HepG2 (cell line): ENCODE data around the gene GPS1. TPM values are rescaled to one million over a fixed set of nuclear protein-coding genes. Genes with fewer than 3 reads are reported as not detected.

Experiments
- ATF1 ChIP-seq: IDR thresholded peaks from 2 replicates; pipeline ENCODE4 v1.6.1; 2016; ENCODE audit warnings: mild to moderate bottlenecking, control low read depth
- CBX2 ChIP-seq, 2 experiments: fragments of 200-600 bp in 1 of 2; sonication (generic); formaldehyde crosslinking in 1 of 2; IDR thresholded peaks; 2 replicates each; pipeline versions ENCODE4 v1.7.0 to v1.8.1; 2018 to 2022; ENCODE audit warnings: low read depth in 2 of 2, low read length in 1 of 2, mild to moderate bottlenecking in 1 of 2, missing genetic modification reagents in 1 of 2
- ETV6 ChIP-seq: sonication (generic); formaldehyde crosslinking; conservative IDR thresholded peaks from 2 replicates; pipeline ENCODE4 v1.4.0; 2020; ENCODE audit warnings: missing genetic modification reagents
- IRF2 ChIP-seq: IDR thresholded peaks from 2 replicates; pipeline ENCODE4 v1.6.1; 2018; ENCODE audit warnings: missing genetic modification reagents, missing compliant biosample characterization
- ISL2 ChIP-seq: sonication (generic); formaldehyde crosslinking; IDR thresholded peaks from 2 replicates; pipeline ENCODE4 v1.5.0; 2020; ENCODE audit warnings: missing genetic modification reagents
- JUN ChIP-seq: sonication (generic); formaldehyde crosslinking; IDR thresholded peaks from 2 replicates; pipeline ENCODE4 v1.4.0; 2020; ENCODE audit warnings: mild to moderate bottlenecking, missing genetic modification reagents
- KAT2B ChIP-seq: fragments of 150-350 bp; IDR thresholded peaks from 2 replicates; pipeline ENCODE4 v1.6.1; 2014; ENCODE audit warnings: low read depth, low read length, borderline replicate concordance
- MTF1 ChIP-seq: sonication (generic); formaldehyde crosslinking; IDR thresholded peaks from 2 replicates; pipeline ENCODE4 v1.5.0; 2020; ENCODE audit warnings: missing genetic modification reagents
- MTF2 ChIP-seq: sonication (generic); formaldehyde crosslinking; IDR thresholded peaks from 2 replicates; pipeline ENCODE4 v1.5.0; 2020; ENCODE audit warnings: missing genetic modification reagents, borderline replicate concordance
- PHF8 ChIP-seq: sonication (generic); formaldehyde crosslinking; IDR thresholded peaks from 2 replicates; pipeline ENCODE4 v1.5.0; 2020; ENCODE audit warnings: missing genetic modification reagents
- PITX1 ChIP-seq: sonication (generic); formaldehyde crosslinking; IDR thresholded peaks from 2 replicates; pipeline ENCODE4 v1.5.1; 2020; ENCODE audit warnings: mild to moderate bottlenecking, missing genetic modification reagents
- POLR2AphosphoS2 ChIP-seq: IDR thresholded peaks from 2 replicates; pipeline ENCODE4 v1.6.1; 2011; ENCODE audit warnings: low read depth, low read length, improper control_type of control experiment
- RFX3 ChIP-seq: IDR thresholded peaks from 2 replicates; pipeline ENCODE4 v1.6.1; 2016; ENCODE audit warnings: missing biosample characterization, missing genetic modification reagents
- RORA ChIP-seq: sonication (generic); formaldehyde crosslinking; IDR thresholded peaks from 2 replicates; pipeline ENCODE4 v1.5.0; 2020; ENCODE audit warnings: mild to moderate bottlenecking, missing genetic modification reagents, moderate library complexity
- TP53 ChIP-seq: sonication (generic); formaldehyde crosslinking; conservative IDR thresholded peaks from 2 replicates; pipeline ENCODE4 v1.4.0; 2020; ENCODE audit warnings: missing genetic modification reagents
- ZBTB46 ChIP-seq: sonication (generic); formaldehyde crosslinking; IDR thresholded peaks from 2 replicates; pipeline ENCODE4 v1.4.0; 2020; ENCODE audit warnings: mild to moderate bottlenecking, missing genetic modification reagents, borderline replicate concordance
- ZFY ChIP-seq: sonication (generic); formaldehyde crosslinking; IDR thresholded peaks from 2 replicates; pipeline ENCODE4 v1.4.0; 2020; ENCODE audit warnings: missing genetic modification reagents
- ZHX1 ChIP-seq: sonication (generic); formaldehyde crosslinking; IDR thresholded peaks from 2 replicates; pipeline ENCODE4 v1.8.1; 2022; ENCODE audit warnings: low read depth, mild to moderate bottlenecking, missing genetic modification reagents
- ZNF431 ChIP-seq: sonication (generic); formaldehyde crosslinking; IDR thresholded peaks from 2 replicates; pipeline ENCODE4 v1.9.0; 2022; ENCODE audit warnings: missing genetic modification reagents, low read depth, mild to moderate bottlenecking, borderline replicate concordance
- ZNF766 ChIP-seq: sonication (generic); formaldehyde crosslinking; IDR thresholded peaks from 2 replicates; pipeline ENCODE4 v1.5.0; 2020; ENCODE audit warnings: missing genetic modification reagents, borderline replicate concordance
- ZNF790 ChIP-seq: sonication (generic); formaldehyde crosslinking; IDR thresholded peaks from 2 replicates; pipeline ENCODE4 v1.8.0; 2022; ENCODE audit warnings: missing genetic modification reagents, mild to moderate bottlenecking, borderline replicate concordance
- ZNF816 ChIP-seq: sonication (generic); formaldehyde crosslinking; IDR thresholded peaks from 2 replicates; pipeline ENCODE4 v1.8.0; 2022; ENCODE audit warnings: missing genetic modification reagents, mild to moderate bottlenecking, borderline replicate concordance
- polyA plus RNA-seq, 8 experiments: library from polyadenylated mRNA; depleted of rRNA in 3 of 8; stranded (reverse) in 7 of 8; unstranded in 1 of 8; fragments of >200 nt; fragmentation: Illumina TruSeq in 4 of 8; extraction: Trizol in 4 of 8; gene quantifications; 2 replicates each; pipeline versions ENCODE4 v1.2.1 to v1.2.3, GENCODE V29; 2011 to 2016; ENCODE audit warnings: low read depth in 4 of 8, missing spikeins in 1 of 8, mixed read lengths in 1 of 8; ENCODE audit not compliant: insufficient read depth in 1 of 8
- total RNA-seq, 5 experiments: library from RNA; depleted of rRNA; stranded (reverse); fragments of >200 nt; fragmentation: Illumina TruSeq; extraction: Trizol; gene quantifications; 2 replicates each; pipeline ENCODE4 v1.2.3, GENCODE V29; 2016; ENCODE audit warnings: low read depth in 1 of 5
- TF ChIP-seq, protein P1 (sequence below): sonication (generic); formaldehyde crosslinking; IDR thresholded peaks from 2 replicates; pipeline ENCODE4 v1.9.0; 2021; ENCODE audit warnings: missing genetic modification reagents, mild to moderate bottlenecking, borderline replicate concordance

GPS1 gene
- total and polyA plus RNA-seq, 2 of the 13 experiments (the other 11 are each of a cell fraction or from before 2014, with no cell fraction given) = 124 to 128 TPM

GRCh38 chr17:82003411-82004381, 48.0 kb upstream of the GPS1 start (continued):
- TF ChIP-seq POLR2AphosphoS2 (no peak), PHF8 (no peak; the same call in 1 of the 2 replicates), MTF2 (CRISPR knock-in tag) (no peak), ZNF816 (CRISPR knock-in tag) (no peak), ZFY (CRISPR knock-in tag) (peak; percentile 87), ZHX1 (CRISPR knock-in tag) (no peak; the same call in 1 of the 2 replicates), PITX1 (CRISPR knock-in tag) (0 out of 2 replicates have a peak, but pooled peaks have one; percentile 38), ZNF431 (CRISPR knock-in tag) (peak; percentile 80; the same call in 1 of the 2 replicates), KAT2B (no peak), ATF1 (CRISPR knock-in tag) (no peak), ZBTB46 (no peak; the same call in none of the 2 replicates), RFX3 (no peak), MTF1 (no peak), TP53 (CRISPR knock-in tag) (peak; percentile 65; the same call in 1 of the 2 replicates), ZNF766 (CRISPR knock-in tag) (peak; percentile 63; the same call in 1 of the 2 replicates), CBX2 (IDR thresholded peaks at IDR 0.05; ENCODE audit: low read depth, low read length) (no peak), CBX2 (CRISPR knock-in tag; IDR thresholded peaks at IDR 0.05; ENCODE audit: low read depth) (0 out of 2 replicates have a peak, but pooled peaks have one; percentile 42), ISL2 (CRISPR knock-in tag) (peak; percentile 56), JUN (peak; percentile 23), ZNF790 (CRISPR knock-in tag) (no peak), IRF2 (CRISPR knock-in tag) (peak; percentile 73; the same call in 1 of the 2 replicates), ETV6 (no peak), RORA (no peak)
- TF ChIP-seq, protein P1, sequence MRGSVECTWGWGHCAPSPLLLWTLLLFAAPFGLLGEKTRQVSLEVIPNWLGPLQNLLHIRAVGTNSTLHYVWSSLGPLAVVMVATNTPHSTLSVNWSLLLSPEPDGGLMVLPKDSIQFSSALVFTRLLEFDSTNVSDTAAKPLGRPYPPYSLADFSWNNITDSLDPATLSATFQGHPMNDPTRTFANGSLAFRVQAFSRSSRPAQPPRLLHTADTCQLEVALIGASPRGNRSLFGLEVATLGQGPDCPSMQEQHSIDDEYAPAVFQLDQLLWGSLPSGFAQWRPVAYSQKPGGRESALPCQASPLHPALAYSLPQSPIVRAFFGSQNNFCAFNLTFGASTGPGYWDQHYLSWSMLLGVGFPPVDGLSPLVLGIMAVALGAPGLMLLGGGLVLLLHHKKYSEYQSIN (CRISPR knock-in tag) = no peak
